Muscle of arm (tissue), 12 donors: ENCODE results near the gene FBXW5. TPM values are rescaled to one million over a fixed set of nuclear protein-coding genes. Genes with fewer than 3 reads are reported as not detected.

Experiments
- DNase-seq: peaks from one replicate; pipeline ENCODE4 v3.0.0-alpha.2; 2013
- polyA plus RNA-seq, 12 donors: library from polyadenylated mRNA; unstranded; fragments of 120-200 nt; gene quantifications; one replicate each; pipeline ENCODE4 v1.2.1, GENCODE V29; 2013; ENCODE audit not compliant: insufficient read length in 12 of 12

Gene FBXW5
- polyA plus RNA-seq, 12 donors, result 26.2 to 46.7 (median 30.6) TPM; not detected in 1

DNA sequence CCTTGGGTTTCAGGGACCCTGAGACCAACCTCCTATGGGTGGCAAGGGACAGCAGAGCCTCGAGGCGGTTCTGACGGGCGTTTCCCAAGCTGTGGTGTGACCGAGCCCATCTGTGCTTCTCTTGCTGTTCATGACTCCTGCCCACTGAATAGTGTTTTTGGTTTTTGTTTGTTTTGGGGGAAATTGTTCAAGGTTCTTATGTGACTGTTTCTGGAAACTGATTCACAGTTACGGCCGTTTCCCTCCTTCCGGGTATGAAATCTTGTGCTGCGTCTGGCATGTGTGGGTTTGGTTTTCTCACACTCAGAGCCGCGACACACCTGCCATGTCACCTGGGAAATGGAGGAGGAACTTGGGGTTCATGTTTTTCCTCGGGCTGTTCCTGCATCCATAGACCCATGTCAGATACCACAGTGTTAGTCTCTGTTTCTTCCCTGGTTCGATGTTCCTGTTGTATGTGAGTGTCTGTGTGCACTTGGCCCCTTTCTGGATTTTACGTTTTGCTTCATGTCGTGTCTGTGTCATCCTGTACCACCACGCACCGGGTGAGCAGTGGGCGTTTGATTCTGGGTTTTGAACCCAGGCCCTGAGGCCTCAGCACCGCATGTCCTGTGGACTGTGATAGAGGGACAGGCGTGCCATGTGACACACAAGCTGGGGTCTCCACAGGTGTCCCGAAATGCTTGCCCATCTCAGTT lies 28.8 kb downstream of the FBXW5 start:
- DNase-seq, result no peak

DNA sequence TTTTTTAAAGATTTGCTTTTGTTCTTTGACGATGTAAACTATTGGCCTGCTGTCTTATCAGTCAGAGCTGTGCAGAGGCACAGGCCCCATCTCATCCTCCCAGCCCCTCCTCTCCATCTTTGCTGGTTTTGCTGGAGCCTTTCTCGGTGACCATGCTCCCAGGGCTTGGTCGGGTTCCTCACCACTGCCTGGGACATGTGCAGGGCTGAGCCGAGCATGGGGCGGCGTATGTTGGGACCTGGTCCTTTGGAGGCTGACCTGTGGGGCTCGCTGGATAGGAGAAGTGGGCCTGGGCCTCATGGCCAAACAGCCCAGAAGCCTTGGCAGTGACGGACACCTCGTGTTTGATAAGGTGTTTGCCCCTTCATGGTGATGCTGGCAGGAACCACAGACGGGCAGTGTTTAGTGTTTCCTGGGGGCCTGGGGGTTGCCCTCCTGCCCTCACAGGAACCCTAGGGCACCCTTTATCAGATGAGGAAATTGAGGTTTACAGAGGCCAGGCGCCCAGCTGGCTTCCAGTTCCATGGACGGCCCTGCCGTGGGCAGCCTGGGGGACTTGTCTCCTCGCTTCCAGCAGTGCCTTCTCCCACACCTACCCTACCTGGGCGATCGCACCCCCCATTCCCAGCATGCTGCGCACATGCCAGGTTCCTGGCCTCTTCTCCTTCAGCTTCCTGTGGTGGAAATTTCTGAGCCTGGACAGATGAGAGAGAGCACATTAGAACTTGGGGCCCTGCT lies 30.7 kb downstream of the FBXW5 start:
- DNase-seq, result no peak

DNA sequence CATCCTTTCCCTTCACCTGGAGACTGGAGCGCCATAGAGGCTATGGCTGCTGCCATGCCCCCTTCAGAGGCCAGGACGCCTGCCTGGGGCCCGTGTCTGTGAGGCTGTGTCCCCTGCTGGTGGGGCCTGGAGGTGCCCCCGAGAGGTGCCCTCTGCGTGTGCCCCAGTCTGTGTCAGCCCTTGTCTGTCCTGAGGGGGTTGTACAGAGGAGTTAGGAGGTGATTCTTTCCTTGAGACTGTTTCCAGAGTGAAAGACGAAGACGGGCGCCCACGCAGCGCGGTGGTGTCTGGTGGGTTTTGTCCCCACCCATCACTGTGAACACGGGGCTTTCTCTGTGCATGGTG lies 33.7 kb downstream of the FBXW5 start:
- DNase-seq, result no peak

- no peak for DNase-seq
Measured at GRCh38 chr9:136910197-136910900, 34.2 kb downstream of the FBXW5 start.

DNA sequence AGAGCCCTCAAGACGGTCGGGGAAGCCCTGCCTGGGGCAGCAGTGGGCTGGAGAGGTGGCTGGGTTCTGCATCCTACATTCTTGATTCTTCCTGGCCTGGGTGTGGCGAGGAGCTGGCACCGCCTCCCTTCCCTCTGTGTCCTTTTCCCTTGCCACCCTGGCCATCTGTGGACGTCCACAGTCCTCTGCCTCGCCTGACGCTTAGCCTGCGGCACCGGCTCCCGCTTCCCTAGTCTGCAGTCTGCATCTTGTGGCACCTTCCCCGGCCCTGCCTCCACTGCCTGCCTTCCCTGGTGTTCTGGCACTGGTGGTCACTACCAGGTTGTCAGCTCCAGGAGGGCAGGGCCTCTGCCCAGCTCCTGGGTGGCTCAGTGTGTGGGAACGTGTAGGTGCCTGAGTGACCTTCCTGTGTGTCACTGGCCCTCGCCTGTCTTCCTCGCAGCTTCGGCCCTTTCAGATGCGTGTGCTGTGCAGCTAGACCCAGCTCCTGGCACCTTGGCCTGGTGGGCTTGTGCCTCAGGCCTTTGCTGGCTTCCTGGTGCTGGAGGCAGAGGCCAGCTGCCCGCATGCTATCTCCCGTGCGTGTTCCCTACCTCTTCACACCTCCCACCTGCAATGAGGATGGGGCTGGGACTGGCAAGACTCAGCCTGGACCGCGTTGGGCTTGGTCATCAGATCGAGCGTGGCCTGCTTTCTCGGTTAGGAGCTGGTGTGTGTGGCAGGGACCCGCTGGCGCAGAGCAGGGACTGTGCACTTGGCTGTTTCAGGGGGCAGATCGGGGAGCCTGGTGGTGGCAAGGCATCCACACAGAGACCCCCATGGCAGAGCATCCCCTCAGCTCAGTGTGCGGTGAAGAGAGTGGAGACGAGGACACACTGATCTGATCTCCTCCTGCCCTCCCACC lies 37.3 kb downstream of the FBXW5 start:
- no peak for DNase-seq

DNA sequence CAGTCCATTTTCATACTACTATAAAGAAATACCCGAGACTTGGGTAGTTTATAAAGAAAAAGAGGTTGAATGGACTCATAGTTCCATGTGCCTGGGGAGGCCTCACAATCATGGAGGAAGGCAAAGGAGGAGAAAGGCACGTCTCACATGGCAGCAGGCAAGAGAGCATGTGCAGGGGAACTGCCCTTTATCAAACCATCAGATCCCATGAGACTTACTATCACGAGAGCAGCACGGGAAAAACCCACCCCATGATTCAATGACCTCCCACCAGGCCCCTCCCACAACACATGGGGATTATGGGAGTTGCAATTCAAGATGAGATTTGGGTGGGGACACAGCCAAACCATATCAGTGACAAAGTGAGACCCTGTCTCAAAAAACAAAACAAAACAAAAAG lies 38.3 kb downstream of the FBXW5 start:
- DNase-seq, result no peak

- DNase-seq, result no peak
Measured at GRCh38 chr9:136903041-136903554, 41.4 kb downstream of the FBXW5 start.

- no peak for DNase-seq
Measured at GRCh38 chr9:136902259-136902821, 42.2 kb downstream of the FBXW5 start.

- DNase-seq, result no peak
Measured at GRCh38 chr9:136901516-136902258, 42.9 kb downstream of the FBXW5 start.

GRCh38 chr9:136900988-136901515 lies 43.5 kb downstream of the FBXW5 start:
- DNase-seq, result no peak

GRCh38 chr9:136900556-136900955 lies 44.0 kb downstream of the FBXW5 start:
- DNase-seq, result no peak

GRCh38 chr9:136899196-136899595 lies 45.3 kb downstream of the FBXW5 start:
- no peak for DNase-seq

GRCh38 chr9:136898483-136899100 lies 45.9 kb downstream of the FBXW5 start:
- DNase-seq, result no peak

DNA sequence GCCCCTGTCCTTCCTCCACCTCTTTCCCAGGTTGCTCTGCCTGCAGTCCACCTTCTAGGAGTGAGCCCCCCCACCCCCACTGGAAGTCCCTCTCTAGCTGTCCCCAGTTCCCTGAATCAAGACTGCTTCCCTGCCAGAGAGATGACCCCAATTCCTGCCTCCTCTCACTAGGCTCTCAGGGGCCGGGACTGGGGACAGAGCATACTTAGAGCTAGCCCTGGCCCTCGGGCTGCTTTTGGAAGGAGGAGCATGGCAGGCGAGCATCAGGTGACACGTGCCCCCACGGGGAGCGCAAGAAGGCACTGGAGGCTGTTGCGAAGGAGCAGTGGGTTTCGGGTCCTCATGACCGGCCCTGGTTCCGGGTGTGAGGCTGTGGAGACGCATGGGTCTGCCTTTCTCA lies 48.5 kb downstream of the FBXW5 start:
- no peak for DNase-seq

GRCh38 chr9:136890661-136891060 lies 53.9 kb downstream of the FBXW5 start:
- no peak for DNase-seq
